Activated T-cell treated with anti-CD3 and anti-CD28 coated beads for 1 hour (primary cell): ENCODE measurements around the gene MEF2C.

Source experiments
- DNase-seq: peaks from one replicate; pipeline ENCODE4 v3.0.0-alpha.2; 2020; ENCODE audit warnings: low read depth

Gene MEF2C

GRCh38 chr5:88826646-88827585 lies 56.1 kb downstream of the MEF2C start:
- no peak for DNase-seq

GRCh38 chr5:88825584-88826315 lies 57.2 kb downstream of the MEF2C start:
- DNase-seq = no peak

- no peak for DNase-seq
Measured at GRCh38 chr5:88824892-88825583, 57.9 kb downstream of the MEF2C start.

- no peak for DNase-seq
Measured at GRCh38 chr5:88824141-88824540, 58.8 kb downstream of the MEF2C start.

- DNase-seq = no peak
Measured at GRCh38 chr5:88823201-88823600, 59.8 kb downstream of the MEF2C start.

- DNase-seq = no peak
Measured at GRCh38 chr5:88821161-88821560, 61.8 kb downstream of the MEF2C start.

GRCh38 chr5:88820581-88820980 lies 62.4 kb downstream of the MEF2C start:
- DNase-seq = no peak

GRCh38 chr5:88819301-88819999 lies 63.5 kb downstream of the MEF2C start:
- DNase-seq = no peak

GRCh38 chr5:88818296-88818695 lies 64.7 kb downstream of the MEF2C start:
- DNase-seq = no peak

GRCh38 chr5:88816195-88816594 lies 66.8 kb downstream of the MEF2C start:
- no peak for DNase-seq

- DNase-seq = no peak
Measured at GRCh38 chr5:88815050-88815789, 67.8 kb downstream of the MEF2C start.

- DNase-seq = no peak
Measured at GRCh38 chr5:88813805-88814575, 69.0 kb downstream of the MEF2C start.

GRCh38 chr5:88813244-88813643 lies 69.7 kb downstream of the MEF2C start:
- no peak for DNase-seq

GRCh38 chr5:88808153-88808552 lies 74.8 kb downstream of the MEF2C start:
- no peak for DNase-seq

GRCh38 chr5:88807327-88807726 lies 75.7 kb downstream of the MEF2C start:
- DNase-seq = no peak

GRCh38 chr5:88806338-88806737 lies 76.6 kb downstream of the MEF2C start:
- DNase-seq = no peak

GRCh38 chr5:88805151-88805784 lies 77.7 kb downstream of the MEF2C start:
- no peak for DNase-seq

- no peak for DNase-seq
Measured at GRCh38 chr5:88804444-88804843, 78.5 kb downstream of the MEF2C start.

GRCh38 chr5:88803309-88803708 lies 79.7 kb downstream of the MEF2C start:
- DNase-seq = no peak

- no peak for DNase-seq
Measured at GRCh38 chr5:88799938-88800535, 82.9 kb downstream of the MEF2C start.
